Measurements from ENCODE around the gene MRTFB.

DNA sequence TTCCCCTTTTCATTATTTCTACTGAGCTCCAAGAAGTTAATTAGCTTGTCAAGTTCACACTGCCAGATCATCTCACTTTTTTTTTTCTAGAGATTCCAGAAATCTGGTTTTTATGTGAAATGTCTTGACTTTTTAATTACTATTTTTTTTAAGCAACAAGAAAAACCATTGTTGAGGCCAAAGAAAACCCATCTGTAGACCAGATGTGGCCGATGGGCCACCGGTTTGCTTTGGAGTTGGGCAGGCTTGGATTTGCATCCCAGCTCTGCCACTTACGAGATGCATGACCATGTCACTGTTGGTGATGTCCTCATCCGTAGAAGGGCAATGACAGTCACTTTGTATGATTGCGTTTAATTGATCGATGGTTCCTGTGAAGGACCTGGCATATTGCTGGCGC is 34.2 kb upstream of the MRTFB start:
- TF ChIP-seq EP300 (IDR thresholded peaks at IDR 0.05; ENCODE audit: low read depth) (no peak), POLR2AphosphoS5 (IDR thresholded peaks at IDR 0.05) (no peak)
- TF ChIP-seq, protein P1, sequence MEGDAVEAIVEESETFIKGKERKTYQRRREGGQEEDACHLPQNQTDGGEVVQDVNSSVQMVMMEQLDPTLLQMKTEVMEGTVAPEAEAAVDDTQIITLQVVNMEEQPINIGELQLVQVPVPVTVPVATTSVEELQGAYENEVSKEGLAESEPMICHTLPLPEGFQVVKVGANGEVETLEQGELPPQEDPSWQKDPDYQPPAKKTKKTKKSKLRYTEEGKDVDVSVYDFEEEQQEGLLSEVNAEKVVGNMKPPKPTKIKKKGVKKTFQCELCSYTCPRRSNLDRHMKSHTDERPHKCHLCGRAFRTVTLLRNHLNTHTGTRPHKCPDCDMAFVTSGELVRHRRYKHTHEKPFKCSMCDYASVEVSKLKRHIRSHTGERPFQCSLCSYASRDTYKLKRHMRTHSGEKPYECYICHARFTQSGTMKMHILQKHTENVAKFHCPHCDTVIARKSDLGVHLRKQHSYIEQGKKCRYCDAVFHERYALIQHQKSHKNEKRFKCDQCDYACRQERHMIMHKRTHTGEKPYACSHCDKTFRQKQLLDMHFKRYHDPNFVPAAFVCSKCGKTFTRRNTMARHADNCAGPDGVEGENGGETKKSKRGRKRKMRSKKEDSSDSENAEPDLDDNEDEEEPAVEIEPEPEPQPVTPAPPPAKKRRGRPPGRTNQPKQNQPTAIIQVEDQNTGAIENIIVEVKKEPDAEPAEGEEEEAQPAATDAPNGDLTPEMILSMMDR (IDR thresholded peaks at IDR 0.05) = no peak
